ENCODE results near the gene OPCML. TPM values are rescaled to one million over a fixed set of nuclear protein-coding genes. Genes with fewer than 3 reads are reported as not detected.

OPCML gene
- total RNA-seq, 2 donors from 2014 or later: under 0.01 TPM; not detected in 1

GRCh38 chr11:133385781-133386180, 146.5 kb downstream of the OPCML start:
- Histone ChIP-seq H3K4me1 (no peaks in the 10 kb centered on the region), H3K27me3 (no peaks in the 10 kb centered on the region), H3K4me3 (no peak overlapping the region), H3K9me3 (no peaks in the 10 kb centered on the region), H3K36me3 (replicated peaks in 1 of 2; ENCODE audit: insufficient read depth in 1 of 2, low read depth in 2 of 2) (no peaks in the 10 kb centered on the region), H3K27ac (no peak overlapping the region)
- ATAC-seq (no peak), DNase-seq (no peak)
- intact Hi-C loops (cut with DNase I): no loop called here
- TF ChIP-seq POLR2A (IDR thresholded peaks at IDR 0.05): no peak
- TF ChIP-seq CTCF (IDR thresholded peaks at IDR 0.05): no peak
- 47 to 52% methylated on average over 4 of the region's 4 CpGs for WGBS, 2 donors

DNA sequence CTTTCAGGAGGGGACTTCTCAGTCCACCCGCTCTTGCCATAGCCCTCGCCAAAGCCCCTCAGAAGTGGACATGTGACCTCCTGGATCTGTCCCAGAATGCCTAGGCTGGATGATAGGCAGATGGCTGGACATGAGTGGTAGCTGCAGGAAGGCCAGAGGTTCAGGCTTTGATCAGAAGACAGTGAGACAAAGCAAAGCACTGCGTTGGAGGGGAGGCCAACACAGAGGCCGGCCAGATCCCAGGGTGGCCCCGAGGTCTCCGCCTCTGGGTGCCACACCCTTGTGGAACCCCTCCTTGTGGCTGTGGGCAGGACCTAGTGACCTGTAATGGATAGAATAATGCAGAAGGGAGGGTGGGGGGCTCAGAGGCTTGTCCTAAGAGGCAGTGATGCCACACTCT, 147.6 kb downstream of the OPCML start:
- ATAC-seq (no peak), DNase-seq (no peak)
- Histone ChIP-seq H3K27me3 (no peaks in the 10 kb centered on the region), H3K9me3 (no peaks in the 10 kb centered on the region), H3K4me3 (no peak overlapping the region), H3K4me1 (no peaks in the 10 kb centered on the region), H3K27ac (no peak overlapping the region), H3K36me3 (replicated peaks in 1 of 2; ENCODE audit: insufficient read depth in 1 of 2, low read depth in 2 of 2) (no peaks in the 10 kb centered on the region)
- 48 to 69% methylated on average over 4 to 6 of the region's 6 CpGs for WGBS, 2 donors
- TF ChIP-seq CTCF (IDR thresholded peaks at IDR 0.05) (no peak), POLR2A (IDR thresholded peaks at IDR 0.05) (no peak)
- intact Hi-C loops (cut with DNase I): no loop called here

- ATAC-seq (no peak), DNase-seq (no peak)
- Histone ChIP-seq H3K36me3 (replicated peaks in 1 of 2; ENCODE audit: insufficient read depth in 1 of 2, low read depth in 2 of 2) (no peaks in the 10 kb centered on the region), H3K4me1 (no peaks in the 10 kb centered on the region), H3K27ac (no peak overlapping the region), H3K4me3 (no peak overlapping the region), H3K9me3 (no peaks in the 10 kb centered on the region), H3K27me3 (no peaks in the 10 kb centered on the region)
- WGBS, 2 donors: 41 to 63% methylated on average over 4 of the region's 4 CpGs
- intact Hi-C loops (cut with DNase I): no loop called here
- no peak for TF ChIP-seq POLR2A (IDR thresholded peaks at IDR 0.05)
Measured at GRCh38 chr11:133383689-133384088, 148.6 kb downstream of the OPCML start.

DNA sequence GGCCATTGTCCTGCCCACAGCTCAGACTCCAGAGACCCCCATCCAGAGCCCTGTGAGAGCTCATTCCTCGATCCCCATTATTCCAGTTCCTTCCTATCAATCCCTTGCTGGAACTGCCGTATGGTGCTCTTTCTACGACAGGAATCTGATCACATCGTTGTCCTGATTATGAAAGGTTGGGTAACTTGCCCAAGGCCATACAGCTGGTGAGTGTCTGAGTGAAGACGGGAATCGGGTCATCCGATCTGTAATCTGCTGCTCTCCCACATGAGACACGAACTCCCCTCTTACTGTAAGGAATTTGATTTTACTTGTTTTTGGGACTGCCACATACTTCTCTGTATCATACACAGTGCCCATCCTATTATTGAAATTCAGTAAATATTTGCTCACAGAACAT, 149.1 kb downstream of the OPCML start:
- intact Hi-C loops (cut with DNase I): no loop called here
- H3K36me3 ChIP-seq (replicated peaks in 1 of 2; ENCODE audit: insufficient read depth in 1 of 2, low read depth in 2 of 2): no peaks in the 10 kb centered on the region
- TF ChIP-seq CTCF (IDR thresholded peaks at IDR 0.05) (no peak), POLR2A (IDR thresholded peaks at IDR 0.05) (no peak)
- H3K27ac ChIP-seq: no peak overlapping the region
- H3K4me3 ChIP-seq: no peak overlapping the region
- H3K27me3 ChIP-seq: no peaks in the 10 kb centered on the region
- 47 to 59% methylated on average over 7 to 8 of the region's 8 CpGs for WGBS, 2 donors
- ATAC-seq (no peak), DNase-seq (no peak)
- H3K4me1 ChIP-seq: no peaks in the 10 kb centered on the region
- H3K9me3 ChIP-seq: no peaks in the 10 kb centered on the region

DNA sequence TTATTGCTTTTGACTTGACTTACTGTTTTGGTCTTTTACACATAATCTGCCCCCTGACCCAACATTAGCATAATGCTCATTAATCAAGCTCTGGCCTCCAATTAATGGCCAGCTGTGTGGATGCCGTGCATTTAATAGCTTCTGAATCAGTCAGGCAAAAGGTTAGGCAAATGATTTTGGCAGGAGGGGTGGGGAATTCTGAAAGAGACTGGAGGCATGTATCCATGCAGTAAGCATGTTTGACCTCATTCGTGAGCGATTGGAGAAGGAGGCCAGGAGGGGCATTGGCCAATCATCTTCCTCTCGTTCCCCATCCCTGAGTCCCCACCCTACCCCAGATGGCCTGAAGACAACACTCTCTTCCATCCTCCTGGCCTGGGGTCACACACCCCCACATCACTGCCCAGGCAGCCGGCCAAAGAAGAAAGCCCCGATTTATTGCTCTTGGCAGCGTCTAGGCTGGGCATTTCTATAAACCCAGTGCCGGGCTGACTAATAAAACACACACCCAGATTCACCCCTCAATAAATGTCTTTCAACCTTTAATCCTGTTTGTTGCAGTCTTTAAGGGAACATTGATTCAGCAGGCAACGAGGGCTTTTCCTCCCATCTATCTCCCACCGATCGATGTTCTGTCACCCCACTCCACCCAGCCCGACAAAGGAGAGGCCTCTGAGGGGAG, 150.0 kb downstream of the OPCML start:
- intact Hi-C loops (cut with DNase I): no loop called here
- Histone ChIP-seq H3K9me3 (no peaks in the 10 kb centered on the region), H3K36me3 (replicated peaks in 1 of 2; ENCODE audit: insufficient read depth in 1 of 2, low read depth in 2 of 2) (no peaks in the 10 kb centered on the region), H3K4me1 (no peaks in the 10 kb centered on the region), H3K4me3 (no peak overlapping the region), H3K27ac (no peak overlapping the region), H3K27me3 (no peaks in the 10 kb centered on the region)
- TF ChIP-seq POLR2A (IDR thresholded peaks at IDR 0.05) (no peak), CTCF (IDR thresholded peaks at IDR 0.05) (no peak)
- 45 to 55% methylated on average over 12 of the region's 12 CpGs for WGBS, 2 donors
- DNase-seq (no peak), ATAC-seq (no peak)
